HCT116 (cell line): ENCODE results near the gene CCSER1. TPM values are rescaled to one million over a fixed set of nuclear protein-coding genes. Genes with fewer than 3 reads are reported as not detected.
"Not testable (repeated sequence)": the region's sequence is repeated elsewhere in the genome, so short reads cannot be mapped to it uniquely, and the experiment has no call there.

Experiments used
- ATAC-seq: fragments of 200-7000 bp; cut with Tn5 transposase; 2 replicates; pipeline ENCODE4 v1.9.1; 2020; ENCODE audit warnings: mild to moderate bottlenecking, moderate library complexity
- BruUV-seq: library from RNA; stranded (reverse); fragments of 400-500 nt; replicated peaks from 2 replicates; lab custom pipeline; 2021; lab: Mats Ljungman, UMichigan
- CTCF ChIA-PET: fragments of 300-600 bp; sonication (Branson Sonifier 250); formaldehyde crosslinking; loops from one replicate; lab custom pipeline; 2021; ENCODE audit warnings: antibody characterized with exemption; lab: Charles Lee
- POLR2A ChIA-PET: fragments of 300-600, 350-600 bp; sonication (Branson Sonifier 250); formaldehyde crosslinking; loops from one replicate; lab custom pipeline; 2021; ENCODE audit warnings: antibody characterized with exemption; lab: Charles Lee
- RAD21 ChIA-PET, 2 experiments: fragments of 300-600 bp; sonication (Branson Sonifier 250); formaldehyde crosslinking; loops; one replicate each; lab custom pipeline; 2023; ENCODE audit warnings: low total read pairs in 2 of 2; ENCODE audit not compliant: uncharacterized antibody in 2 of 2, unreplicated experiment in 2 of 2, low non-redundant PET in 1 of 2; lab: Charles Lee
- DNase-seq: peaks from one replicate; pipeline ENCODE4 v3.0.0-alpha.2; 2010; ENCODE audit warnings: low read depth, low spot score
- H2AFZ ChIP-seq: fragments of 200-600 bp; shearing (Covaris generic), sonication (generic); 2 replicates; pipeline ENCODE4 v1.6.1; 2017; ENCODE audit warnings: low read depth, mixed run types, mixed read lengths, antibody characterized with exemption, low read length; ENCODE audit not compliant: poor library complexity, severe bottlenecking
- H3K27ac ChIP-seq: 2 replicates; pipeline ENCODE4 v1.5.1; 2012; ENCODE audit warnings: low read depth, low read length
- H3K27me3 ChIP-seq: fragments of 200-600 bp; sonication (generic); 2 replicates; pipeline ENCODE4 v1.6.1; 2016; ENCODE audit warnings: mixed run types, low read length, mixed read lengths; ENCODE audit not compliant: insufficient read depth
- H3K36me3 ChIP-seq, 2 experiments: fragments of 200-500 bp in 1 of 2; fragments of 200-600 bp in 1 of 2; sonication (Bioruptor generic) in 1 of 2; sonication (generic) in 1 of 2; 2 replicates each; pipeline versions ENCODE4 v1.5.1 to v1.6.1; 2014 to 2016; ENCODE audit warnings: low read length in 2 of 2, inconsistent platforms in 1 of 2, mixed read lengths in 1 of 2, mixed run types in 1 of 2; ENCODE audit not compliant: insufficient read depth in 2 of 2, control insufficient read depth in 1 of 2
- H3K4me1 ChIP-seq, 2 experiments: fragments of 200-600 bp in 1 of 2; sonication (generic) in 1 of 2; 2 replicates each; pipeline versions ENCODE4 v1.5.1 to v1.6.1; 2012 to 2017; ENCODE audit warnings: low read length in 2 of 2, inconsistent platforms in 1 of 2, mild to moderate bottlenecking in 1 of 2, mixed read lengths in 1 of 2, mixed run types in 1 of 2, moderate library complexity in 1 of 2; ENCODE audit not compliant: insufficient read depth in 2 of 2, control insufficient read depth in 1 of 2
- H3K4me2 ChIP-seq: fragments of 200-600 bp; sonication (generic); 2 replicates; pipeline ENCODE4 v1.6.1; 2017; ENCODE audit warnings: mixed run types, low read length, mixed read lengths
- H3K4me3 ChIP-seq, 2 experiments: fragments of 200-600 bp in 1 of 2; sonication (generic) in 1 of 2; replicated peaks in 1 of 2; 2 replicates each; pipeline ENCODE4 v1.5.1; 2011 to 2016; ENCODE audit warnings: low read length in 2 of 2, control low read depth in 1 of 2, low read depth in 1 of 2, mild to moderate bottlenecking in 1 of 2, mixed read lengths in 1 of 2, mixed run types in 1 of 2
- H3K79me2 ChIP-seq: fragments of 200-600 bp; sonication (generic); 2 replicates; pipeline ENCODE4 v1.6.1; 2017; ENCODE audit warnings: mild to moderate bottlenecking, mixed run types, low read length, moderate library complexity, mixed read lengths; ENCODE audit not compliant: insufficient read depth
- H3K9ac ChIP-seq: fragments of 200-600 bp; sonication (generic); 2 replicates; pipeline ENCODE4 v1.6.1; 2016; ENCODE audit warnings: low read length, mixed read lengths
- H3K9me2 ChIP-seq: fragments of 200-600 bp; sonication (generic), shearing (Covaris generic); 2 replicates; pipeline ENCODE4 v1.6.1; 2017; ENCODE audit warnings: mixed run types, mild to moderate bottlenecking, moderate library complexity; ENCODE audit not compliant: insufficient read depth
- H3K9me3 ChIP-seq, 2 experiments: fragments of 200-500 bp in 1 of 2; fragments of 200-600 bp in 1 of 2; sonication (Bioruptor generic) in 1 of 2; sonication (generic) in 1 of 2; 2 replicates each; pipeline ENCODE4 v1.6.1; 2014 to 2017; ENCODE audit warnings: low read length in 2 of 2, mixed read lengths in 2 of 2, inconsistent platforms in 1 of 2, low read depth in 1 of 2, mild to moderate bottlenecking in 1 of 2, mixed run types in 1 of 2, moderate library complexity in 1 of 2; ENCODE audit not compliant: control insufficient read depth in 1 of 2, insufficient read depth in 1 of 2
- H4K20me1 ChIP-seq: fragments of 200-600 bp; sonication (generic), shearing (Covaris generic); 2 replicates; pipeline ENCODE4 v1.6.1; 2017; ENCODE audit warnings: mixed run types, mild to moderate bottlenecking, moderate library complexity; ENCODE audit not compliant: insufficient read depth
- ELF1 ChIP-seq: IDR thresholded peaks from 2 replicates; pipeline ENCODE4 v1.6.1; 2012; ENCODE audit warnings: low read depth, borderline replicate concordance
- POLR2A ChIP-seq: IDR thresholded peaks from 2 replicates; pipeline ENCODE4 v1.7.0; 2011; ENCODE audit warnings: borderline replicate concordance; ENCODE audit not compliant: insufficient read depth, insufficient read length; ENCODE audit errors: extremely low read depth
- RAD21 ChIP-seq: IDR thresholded peaks from 2 replicates; pipeline ENCODE4 v1.6.1; 2012; ENCODE audit warnings: low read depth, mild to moderate bottlenecking
- intact Hi-C: fragments of 100-400 bp; cut with micrococcal nuclease; formaldehyde crosslinking; loops from 2 replicates; pipeline ENCODE4 v1.10.0; 2022
- total RNA-seq: library from RNA; stranded (reverse); gene quantifications from one replicate; pipeline ENCODE4 v1.2.1, GENCODE V29; 2021; ENCODE audit not compliant: unreplicated experiment
- TF ChIP-seq, protein P1 (sequence below): IDR thresholded peaks from 2 replicates; pipeline ENCODE4 v1.6.1; 2012

CCSER1 gene
- total RNA-seq, 1 experiment from 2014 or later = 6.7 TPM

DNA sequence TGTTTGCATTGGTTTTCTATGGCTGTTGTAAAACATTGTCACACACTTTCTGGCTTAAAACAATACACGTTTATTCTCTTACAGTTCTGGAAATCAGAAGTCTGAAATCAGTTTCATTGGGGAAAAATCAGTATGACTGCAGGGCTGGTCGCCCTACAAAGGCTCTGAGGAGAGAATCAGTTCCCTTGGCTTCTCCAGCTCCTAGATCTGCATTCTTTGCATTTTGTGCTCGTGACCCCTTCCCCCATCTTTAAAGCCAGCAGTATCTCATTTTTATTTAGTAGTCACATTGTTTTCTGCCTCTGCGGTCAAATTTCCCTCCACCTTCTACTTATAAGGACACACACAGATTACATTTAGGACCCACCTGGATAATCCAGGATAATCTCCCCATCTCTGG lies 1326.9 kb downstream of the CCSER1 start:
- Histone ChIP-seq H3K27ac (no peak overlapping the region), H2AFZ (no peak overlapping the region), H3K9me2 (no peaks in the 10 kb centered on the region), H3K4me3 (no peak overlapping the region), H4K20me1 (no peaks in the 10 kb centered on the region), H3K9me3 (no peaks in the 10 kb centered on the region), H3K79me2 (no peaks in the 10 kb centered on the region), H3K4me2 (no peak overlapping the region), H3K9ac (no peak overlapping the region), H3K4me1 (peaks cover 0 to 2% of the 10 kb centered on the region in 2 experiments; a peak in 1 of 4 replicates), H3K36me3 (no peaks in the 10 kb centered on the region), H3K27me3 (no peaks in the 10 kb centered on the region)
- no peak for ATAC-seq
- BruUV-seq = no TSS peak
- CTCF ChIA-PET = no interaction called here
- POLR2A ChIA-PET = no interaction called here
- RAD21 ChIA-PET = no interaction called here
- TF ChIP-seq POLR2A = no peak
- TF ChIP-seq, protein P1, sequence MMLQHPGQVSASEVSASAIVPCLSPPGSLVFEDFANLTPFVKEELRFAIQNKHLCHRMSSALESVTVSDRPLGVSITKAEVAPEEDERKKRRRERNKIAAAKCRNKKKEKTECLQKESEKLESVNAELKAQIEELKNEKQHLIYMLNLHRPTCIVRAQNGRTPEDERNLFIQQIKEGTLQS = no peak
- TF ChIP-seq RAD21 = no peak
- TF ChIP-seq ELF1 = no peak
- no peak for DNase-seq
- intact Hi-C loops = loop anchor here (5.0 kb wide), 1 partner anchor 1437 kb away; no protein-coding TSS in a partner anchor

DNA sequence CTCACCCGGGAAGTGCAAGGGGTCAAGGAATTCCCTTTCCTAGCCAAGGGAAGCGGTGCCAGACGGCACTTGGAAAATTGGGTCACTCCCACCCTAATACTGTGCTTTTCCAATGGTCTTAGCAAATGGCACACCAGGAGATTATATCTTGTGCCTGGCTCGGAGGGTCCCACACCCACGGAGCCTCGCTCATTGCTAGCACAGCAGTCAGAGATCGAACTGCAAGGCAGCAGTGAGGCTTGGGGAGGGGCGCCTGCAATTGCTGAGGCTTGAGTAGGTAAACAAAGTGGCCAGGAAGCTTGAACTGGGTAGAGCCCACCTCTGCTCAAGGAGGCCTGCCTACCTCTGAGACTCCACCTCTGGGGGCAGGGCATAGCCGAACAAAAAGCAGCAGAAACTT lies 1335.4 kb downstream of the CCSER1 start:
- intact Hi-C loops, ATAC-seq, POLR2A ChIA-PET: not testable (repeated sequence)

More for the DNA sequence above, 1335.4 kb downstream of the CCSER1 start:
- H3K9ac ChIP-seq, H3K27me3 ChIP-seq, BruUV-seq, H3K4me3 ChIP-seq, H3K9me2 ChIP-seq, H3K79me2 ChIP-seq, H3K27ac ChIP-seq, RAD21 ChIA-PET, DNase-seq, CTCF ChIA-PET, H3K4me2 ChIP-seq, H4K20me1 ChIP-seq, H3K36me3 ChIP-seq, H3K9me3 ChIP-seq, H3K4me1 ChIP-seq, H2AFZ ChIP-seq: not testable (repeated sequence)
